ENCODE measurements around the gene CRTC2.

Gene CRTC2

DNA sequence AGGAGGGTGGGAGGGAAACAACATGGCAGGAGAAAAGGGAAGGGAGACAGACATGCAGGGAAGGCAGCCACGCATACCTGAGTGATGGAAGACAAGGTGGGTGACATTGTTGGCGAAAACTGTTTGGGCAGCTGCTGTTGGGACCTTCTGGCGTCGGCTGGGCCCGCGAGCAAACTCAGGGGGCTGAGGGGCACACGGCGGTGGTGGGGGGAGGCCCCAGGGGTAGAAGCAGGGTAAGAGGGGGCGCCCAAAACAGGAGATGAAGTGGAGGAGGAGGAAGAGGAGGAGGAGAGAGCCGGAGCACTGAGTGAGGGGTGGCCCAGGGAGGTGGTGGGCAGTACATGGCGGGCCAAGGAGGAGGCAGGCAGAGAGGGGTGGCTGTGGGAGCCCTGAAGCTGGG is 7.2 kb downstream of the CRTC2 start:
- DNase-seq (ENCODE audit: low read depth in 1 of 2, low spot score in 1 of 2): no peak

DNA sequence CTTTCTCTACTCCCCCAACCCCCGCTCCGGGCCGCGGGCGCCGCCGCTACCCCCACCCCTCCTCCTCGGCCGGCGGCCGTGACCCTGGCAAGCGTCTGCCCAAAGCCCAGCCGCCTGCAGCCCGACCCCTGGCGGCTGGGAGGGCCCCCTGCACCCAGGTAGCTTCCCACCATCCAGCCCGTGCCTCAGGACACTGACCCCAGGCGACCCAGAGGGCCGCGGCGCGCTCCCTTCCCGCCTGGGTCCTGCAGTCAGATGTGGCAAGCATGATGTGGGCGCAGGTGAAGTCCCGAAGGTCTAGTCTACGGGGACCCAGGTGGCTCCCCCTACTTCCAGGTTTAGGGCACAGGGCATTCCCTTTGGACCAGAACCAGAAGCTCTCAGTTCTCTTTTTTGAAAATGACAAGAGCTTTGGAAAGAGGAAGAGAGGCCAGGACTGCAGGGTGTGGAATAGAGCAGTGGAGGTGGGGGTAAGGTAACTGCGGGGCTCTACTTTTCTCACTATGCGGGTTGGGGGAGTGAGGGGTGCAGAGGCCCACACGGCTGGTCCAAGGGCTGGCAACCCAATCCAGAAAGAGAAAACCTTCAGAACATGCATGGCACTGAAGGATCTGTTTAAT is 11.7 kb downstream of the CRTC2 start, which contains the start of gene DENND4B:
Gene DENND4B, minus strand, starts transcription at position 97 of the 620 bp plus-strand sequence. CDS start 2,344 bp downstream, outside the sequence.
- DNase-seq (ENCODE audit: low read depth in 1 of 2, low spot score in 1 of 2): peak; percentile 62 to 65

DNA sequence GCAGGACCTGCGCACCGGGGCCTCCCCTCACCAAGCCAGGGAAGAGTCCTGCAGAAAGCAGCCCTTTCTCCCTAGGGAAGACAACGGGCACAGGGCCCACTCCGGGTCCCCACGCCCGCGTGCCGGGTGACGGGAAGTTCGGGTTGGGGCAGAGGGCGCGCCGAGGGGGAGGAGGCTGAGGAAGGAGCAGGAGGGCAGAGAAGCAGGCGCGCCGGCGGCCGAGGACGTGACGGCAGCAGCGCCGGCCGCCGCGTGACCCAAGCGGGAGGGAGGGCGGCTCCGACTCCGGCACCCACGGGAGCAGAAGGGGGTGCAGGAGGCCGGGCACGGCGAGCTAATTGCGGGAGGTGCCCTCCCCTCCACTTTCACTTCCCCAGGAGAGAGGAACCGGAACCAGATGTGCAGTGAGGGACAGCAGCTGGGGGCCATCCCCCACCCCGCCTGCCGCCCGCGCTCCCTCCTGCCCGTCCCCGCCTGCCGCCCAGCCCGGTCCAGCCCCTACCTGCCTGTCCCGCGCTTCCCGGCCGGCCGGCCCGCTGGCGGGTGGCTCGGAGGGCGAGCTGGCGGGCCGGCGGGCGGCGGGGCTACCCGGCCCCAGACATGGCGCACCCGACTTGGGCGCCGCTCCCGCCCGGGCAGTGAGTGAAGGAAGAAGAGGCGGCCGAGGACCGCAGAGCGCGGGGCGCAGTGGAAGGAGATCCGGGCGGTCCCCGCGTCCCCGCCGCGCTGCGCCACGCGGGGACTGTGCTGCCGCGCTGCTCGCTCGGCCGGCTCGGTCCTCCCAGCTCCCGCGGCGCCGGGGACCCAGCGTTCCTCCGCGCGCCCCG is 12.4 kb downstream of the CRTC2 start:
- peak; percentile 35 to 51 for DNase-seq (ENCODE audit: low read depth in 1 of 2, low spot score in 1 of 2)

DNA sequence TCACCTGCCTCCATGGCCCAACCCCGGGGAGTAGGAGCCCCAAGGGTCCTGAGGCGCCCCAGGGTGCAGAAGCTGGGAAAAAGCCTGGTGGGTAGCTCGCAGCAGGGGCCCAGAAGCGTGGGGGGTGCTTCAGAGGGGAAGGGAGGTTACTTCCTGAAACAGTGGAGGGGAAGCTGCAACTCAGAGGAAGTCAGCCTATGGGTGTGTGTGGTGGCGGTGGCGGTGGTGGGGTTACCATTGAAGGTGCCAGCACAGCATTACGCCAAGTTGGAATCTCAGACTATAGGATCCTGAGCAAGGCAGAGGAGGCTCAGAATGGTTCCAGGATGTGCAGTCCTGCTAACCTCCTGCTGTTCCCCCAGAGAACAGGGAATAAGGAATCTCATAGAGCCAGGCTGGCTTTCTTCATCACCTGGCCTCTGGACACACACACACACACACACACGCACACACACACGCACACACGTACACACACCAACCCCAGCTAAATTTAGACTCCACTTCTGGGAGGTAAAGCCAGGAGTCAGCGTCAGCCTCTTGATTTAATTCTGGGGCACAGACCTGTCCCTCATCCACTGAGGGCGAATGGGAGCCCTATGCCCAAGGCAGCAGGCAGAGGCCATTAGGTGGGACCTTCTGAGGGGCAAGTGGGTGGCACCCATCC is 13.1 kb downstream of the CRTC2 start:
- peak; percentile 36 to 68 for DNase-seq (ENCODE audit: low read depth in 1 of 2, low spot score in 1 of 2)

DNA sequence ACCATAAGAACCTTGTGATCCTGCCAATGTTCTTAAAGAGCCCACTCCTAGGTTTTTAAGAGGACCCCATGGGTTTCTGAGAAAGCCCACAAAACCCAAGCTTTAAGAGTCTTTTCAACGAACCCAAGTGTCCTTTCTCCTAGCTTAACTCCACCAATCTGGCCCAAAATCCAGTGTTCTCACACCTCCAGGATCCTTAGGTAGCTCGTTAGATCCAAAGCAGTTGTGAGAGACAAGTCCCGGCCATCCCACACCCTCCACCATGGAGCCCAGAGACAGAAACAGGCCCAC is 13.6 kb downstream of the CRTC2 start:
- no peak for DNase-seq (ENCODE audit: low read depth in 1 of 2, low spot score in 1 of 2)

DNA sequence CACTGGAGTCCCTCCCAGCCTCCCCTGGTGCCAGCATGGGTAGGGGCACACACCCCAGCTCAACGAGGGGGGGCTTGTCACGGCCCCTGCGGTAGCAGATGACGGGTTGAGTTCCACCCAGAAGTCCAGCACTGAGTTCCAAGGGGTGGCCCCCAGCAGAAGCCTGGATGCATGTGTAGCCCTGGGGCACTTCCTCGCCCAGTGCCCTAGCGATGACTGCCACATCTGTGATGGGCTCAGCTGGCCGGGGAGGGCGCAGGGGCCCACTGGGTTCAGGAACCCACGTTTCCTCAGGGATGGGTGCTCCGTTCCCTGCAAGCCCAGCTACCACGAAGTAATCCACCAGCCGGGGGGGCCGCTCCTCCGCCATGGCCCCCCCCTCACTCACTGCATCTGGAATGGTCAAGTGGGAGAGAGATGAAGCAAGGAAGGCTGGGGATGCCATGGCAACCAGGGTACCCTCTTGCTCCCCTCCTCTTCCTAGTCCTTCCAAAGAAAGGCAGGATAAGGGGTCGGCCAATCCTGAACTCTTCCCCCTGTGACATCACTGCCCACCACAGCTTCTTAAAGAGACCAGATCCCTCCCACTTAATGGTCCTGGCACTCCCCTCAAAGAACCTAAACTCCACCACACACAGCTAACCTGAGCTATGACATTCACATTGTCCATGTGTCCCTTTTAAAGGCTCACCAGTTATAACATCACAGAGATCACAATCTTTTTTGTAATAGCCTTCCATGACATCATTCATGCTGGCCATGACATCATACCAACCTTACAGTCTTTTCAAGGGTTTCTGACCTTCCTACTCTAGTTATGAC is 14.2 kb downstream of the CRTC2 start:
- DNase-seq (ENCODE audit: low read depth in 1 of 2, low spot score in 1 of 2): no peak

DNA sequence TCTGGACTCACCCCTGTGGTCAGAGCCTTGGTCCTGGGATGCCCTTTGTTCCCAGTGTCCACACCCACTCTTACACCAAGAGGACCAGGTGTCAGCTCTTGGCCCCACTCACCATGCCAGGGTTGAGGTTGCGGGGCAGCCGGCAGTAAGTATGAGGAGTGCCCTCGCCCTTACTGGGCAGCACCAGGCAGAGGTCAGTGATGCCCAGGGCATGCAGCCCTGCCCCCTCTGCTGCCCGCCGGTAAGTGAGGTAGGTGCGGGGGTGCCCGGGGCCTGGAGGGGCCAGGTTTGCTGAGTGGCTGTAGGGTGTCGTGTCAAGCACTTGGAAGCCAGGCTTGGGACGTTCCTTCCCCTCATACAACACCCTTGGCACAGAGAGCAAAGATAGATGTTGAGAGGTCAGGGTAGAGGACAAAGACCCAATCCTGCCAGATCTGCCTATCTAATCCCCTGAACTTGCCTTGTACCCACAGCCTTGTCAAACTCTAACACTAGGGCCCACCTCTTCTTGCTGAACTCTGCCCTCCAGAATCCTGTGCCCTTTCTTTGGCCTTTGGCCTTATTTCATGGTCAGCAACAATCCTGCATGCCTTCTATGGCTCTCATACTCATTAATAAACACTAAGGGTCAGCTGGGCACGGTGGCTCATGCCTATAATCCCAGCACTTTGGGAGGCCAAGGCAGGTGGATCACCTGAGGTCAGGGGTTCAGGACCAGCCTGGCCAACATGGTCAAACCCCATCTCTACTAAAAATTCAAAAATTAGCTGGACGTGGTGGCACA is 15.5 kb downstream of the CRTC2 start:
- DNase-seq (ENCODE audit: low read depth in 1 of 2, low spot score in 1 of 2): no peak

DNA sequence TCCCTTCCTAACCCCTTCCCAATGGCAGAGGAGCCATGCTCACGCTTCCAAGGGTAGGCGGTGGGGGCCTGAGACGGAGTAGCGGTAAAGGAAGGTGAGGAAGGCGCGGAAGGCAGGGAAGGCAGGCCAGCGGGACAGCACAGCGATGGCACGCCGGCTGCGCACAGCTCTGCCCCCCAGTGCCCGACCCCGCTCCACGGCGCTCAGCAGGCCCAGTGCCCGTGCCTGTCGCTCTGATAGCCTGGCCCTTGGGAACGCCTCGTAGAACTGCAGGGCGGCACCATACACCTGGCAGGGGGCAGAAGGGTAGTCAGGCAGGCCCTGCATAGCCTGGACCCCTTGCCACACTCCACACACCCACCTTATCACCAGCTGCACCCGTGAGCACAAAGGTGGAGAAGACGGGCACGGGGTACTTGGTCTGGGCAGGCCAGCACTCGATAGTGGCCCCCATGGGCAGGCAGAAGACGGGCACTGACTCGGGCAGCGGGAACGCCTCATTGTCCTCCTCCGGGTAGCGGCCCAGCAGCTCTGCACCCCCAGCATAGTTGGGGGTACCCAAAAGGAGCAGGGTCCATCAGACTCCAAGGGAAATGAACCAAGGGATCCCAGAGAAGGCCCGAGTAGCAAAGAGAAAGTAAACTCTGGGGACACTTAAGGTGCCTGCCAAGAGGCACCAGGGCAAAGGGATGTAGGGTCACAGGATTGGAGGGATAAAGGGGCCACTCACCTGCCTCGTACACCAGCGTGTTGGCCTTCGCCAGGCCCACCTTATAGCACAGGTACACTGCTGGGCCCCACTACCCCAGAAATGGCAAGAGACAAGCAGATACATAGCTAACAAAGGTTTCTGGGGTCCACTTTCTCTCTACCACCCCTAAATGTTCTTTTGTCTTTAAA is 16.3 kb downstream of the CRTC2 start:
- DNase-seq (ENCODE audit: low read depth in 1 of 2, low spot score in 1 of 2): no peak

DNA sequence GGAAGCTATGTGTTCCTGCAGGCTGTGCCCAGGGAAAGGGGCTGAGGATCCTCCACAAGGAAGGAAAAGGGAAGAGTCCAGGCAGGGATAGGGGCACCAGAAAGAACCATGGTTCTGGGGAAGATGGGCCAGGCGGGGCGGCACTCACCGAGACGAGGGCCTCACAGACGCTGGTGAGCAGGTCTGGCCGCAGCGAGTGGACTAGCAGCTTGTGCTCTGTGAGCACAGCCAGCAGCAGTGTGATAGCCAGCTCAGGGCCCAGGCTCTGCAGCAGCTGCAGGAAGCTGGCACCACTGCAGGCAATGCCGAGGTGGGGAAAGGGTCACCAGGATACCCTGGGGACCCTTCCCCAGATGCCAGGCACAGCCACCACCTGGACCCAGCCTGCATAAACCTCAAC is 17.7 kb downstream of the CRTC2 start:
- no peak for DNase-seq (ENCODE audit: low read depth in 1 of 2, low spot score in 1 of 2)

DNA sequence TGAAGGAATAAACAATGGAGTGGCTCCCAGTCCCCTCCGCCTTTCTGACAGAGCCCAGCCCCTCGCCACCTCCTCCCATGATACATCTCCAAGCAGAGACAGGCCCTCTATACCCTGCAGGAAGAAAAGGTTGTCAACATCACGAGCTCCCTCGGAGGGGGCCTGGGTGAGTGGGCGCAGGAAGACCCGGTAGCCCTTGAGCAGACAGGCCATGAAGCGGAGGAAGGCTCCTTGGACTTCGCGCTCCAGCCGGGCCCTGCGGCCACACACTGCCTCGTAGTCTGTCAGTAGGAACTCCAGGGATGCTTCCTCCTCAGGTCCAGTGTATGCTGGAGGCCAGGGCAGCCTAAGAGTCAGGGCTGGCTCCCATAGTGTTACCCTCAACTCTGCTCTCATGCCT is 18.9 kb downstream of the CRTC2 start:
- DNase-seq (ENCODE audit: low read depth in 1 of 2, low spot score in 1 of 2): no peak

DNA sequence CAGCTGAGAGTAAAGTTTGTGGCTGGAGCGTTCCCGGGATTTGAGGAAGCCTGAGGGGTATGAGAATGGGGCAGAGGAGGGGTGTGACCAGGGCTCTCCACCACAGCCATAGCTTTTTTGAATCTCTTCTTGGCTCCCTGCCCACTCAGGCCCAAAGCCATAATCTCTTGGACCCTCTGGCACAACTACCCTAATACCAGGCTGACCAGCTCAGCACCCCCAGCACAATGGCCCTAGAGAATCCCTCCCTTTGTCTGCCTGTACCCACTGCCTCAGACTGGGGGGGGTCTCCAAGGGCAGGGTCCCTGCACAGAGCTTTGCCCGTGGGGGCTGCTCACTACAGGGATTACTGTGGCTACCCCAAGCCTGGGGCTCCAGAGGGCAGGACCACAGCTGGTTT is 19.4 kb downstream of the CRTC2 start:
- no peak for DNase-seq (ENCODE audit: low read depth in 1 of 2, low spot score in 1 of 2)

DNA sequence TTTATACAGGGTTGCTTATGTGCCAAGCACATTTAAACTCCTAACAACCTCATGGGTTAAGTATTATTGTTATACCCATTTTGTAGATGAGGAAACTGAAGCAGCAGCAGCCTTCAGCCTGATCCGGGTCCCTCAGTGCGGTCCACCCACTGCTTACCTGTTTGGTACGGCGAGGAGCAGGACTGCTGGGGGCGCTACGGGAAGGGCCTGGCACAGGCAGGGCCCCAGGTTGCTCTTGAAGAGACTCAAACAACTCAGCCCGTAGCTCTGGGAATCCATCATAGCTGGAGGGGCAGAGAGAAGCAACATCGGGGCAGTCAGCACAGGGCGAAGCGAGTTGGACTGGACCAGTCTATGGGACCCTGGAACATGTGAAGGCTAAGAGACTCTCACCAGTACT is 21.1 kb downstream of the CRTC2 start:
- DNase-seq (ENCODE audit: low read depth in 1 of 2, low spot score in 1 of 2): no peak

DNA sequence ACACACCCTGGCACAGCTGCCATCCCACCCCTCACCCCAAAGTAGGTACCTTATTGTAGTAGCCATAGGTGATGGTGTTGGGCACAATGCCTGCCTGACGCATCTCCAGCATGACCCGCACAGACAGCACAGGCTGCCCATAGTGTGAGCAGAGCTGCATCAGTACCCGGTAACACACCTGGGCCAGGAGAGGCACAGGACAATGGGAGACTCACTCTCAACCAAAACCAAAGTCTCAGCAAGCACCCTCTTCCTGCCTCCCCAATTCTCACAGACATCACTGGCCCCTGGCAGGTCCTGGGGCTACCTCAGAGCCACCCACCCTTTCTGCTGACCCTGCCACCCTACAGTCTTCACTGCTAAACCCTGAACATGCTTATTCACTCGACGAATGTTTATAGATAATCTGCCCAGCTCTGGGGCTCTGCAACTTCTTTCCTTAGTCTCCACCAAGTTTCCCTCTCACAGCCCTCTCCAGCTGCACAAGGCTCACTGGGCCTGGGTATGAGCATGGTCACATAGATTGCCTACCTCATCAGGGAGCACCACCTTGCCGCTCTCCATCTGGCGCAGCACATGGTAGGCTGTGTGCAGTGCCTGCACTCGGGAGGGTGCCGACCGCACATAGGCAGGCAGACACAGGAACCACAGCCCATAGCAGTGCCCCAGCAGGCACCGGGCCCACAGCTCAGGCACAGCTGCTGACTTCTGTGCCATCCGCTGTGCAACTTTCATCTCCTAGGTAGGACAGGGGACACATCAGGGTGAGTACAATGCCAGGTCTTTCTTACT is 22.2 kb downstream of the CRTC2 start:
- DNase-seq (ENCODE audit: low read depth in 1 of 2, low spot score in 1 of 2): no peak

DNA sequence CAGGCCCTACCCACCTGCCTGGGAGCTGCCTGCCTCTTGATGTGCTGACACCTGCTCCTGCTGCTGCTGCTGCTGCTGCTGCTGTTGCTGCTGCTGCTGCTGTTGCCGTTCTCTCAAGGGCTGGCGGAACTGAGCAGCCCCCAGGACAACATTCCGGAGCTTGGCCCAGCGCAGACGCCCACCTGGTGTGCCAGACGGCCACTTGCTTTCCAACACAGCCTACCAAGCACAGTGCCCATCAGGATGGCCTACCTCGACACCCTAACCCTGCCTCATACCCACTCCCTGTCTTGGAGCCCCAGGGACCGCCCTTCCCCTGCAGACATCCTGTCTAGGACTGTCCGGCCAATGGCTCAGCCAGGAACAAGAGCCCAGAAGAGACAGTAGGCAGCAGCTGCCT is 23.7 kb downstream of the CRTC2 start:
- no peak for DNase-seq (ENCODE audit: low read depth in 1 of 2, low spot score in 1 of 2)

DNA sequence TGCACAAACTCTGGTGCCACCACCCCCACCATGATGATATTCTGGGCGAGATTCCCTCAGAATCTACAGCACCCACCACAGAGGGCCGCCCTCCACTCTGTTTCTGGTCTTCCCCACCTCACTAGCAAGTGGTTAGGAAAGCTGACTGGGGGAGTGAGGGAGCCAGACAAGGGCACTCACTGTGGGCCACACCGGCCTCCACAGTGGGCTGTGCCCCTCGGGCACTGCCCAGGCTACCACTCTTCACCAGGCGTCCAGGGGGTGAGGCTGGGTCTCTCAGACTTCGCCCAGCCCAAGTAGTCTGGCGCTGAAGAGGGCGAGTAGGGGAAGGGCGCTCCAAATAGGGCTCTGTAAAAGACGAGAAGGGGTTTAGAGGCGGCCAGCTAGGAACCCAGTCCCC is 24.5 kb downstream of the CRTC2 start:
- no peak for DNase-seq (ENCODE audit: low read depth in 1 of 2, low spot score in 1 of 2)

DNA sequence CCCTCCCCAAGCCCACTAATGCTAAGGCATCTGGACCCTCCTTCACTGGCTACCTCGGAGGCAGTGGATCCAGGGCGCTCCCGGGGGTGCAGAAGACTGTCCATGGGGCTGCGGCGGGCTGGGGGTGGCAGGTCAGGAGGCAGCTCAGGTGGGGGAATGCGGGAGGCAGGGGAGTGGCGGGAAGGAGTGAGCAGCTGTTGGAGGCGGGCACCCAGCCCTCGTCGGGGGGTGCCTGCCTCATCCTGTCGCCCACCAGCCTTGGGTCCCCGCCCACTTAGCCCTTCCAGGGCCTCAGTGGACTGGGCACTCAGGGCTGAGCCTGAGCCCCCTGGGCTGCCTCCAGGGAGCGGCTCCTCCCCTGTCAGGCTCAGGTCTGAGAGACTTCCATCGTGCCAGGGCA is 25.0 kb downstream of the CRTC2 start:
- no peak for DNase-seq (ENCODE audit: low read depth in 1 of 2, low spot score in 1 of 2)

DNA sequence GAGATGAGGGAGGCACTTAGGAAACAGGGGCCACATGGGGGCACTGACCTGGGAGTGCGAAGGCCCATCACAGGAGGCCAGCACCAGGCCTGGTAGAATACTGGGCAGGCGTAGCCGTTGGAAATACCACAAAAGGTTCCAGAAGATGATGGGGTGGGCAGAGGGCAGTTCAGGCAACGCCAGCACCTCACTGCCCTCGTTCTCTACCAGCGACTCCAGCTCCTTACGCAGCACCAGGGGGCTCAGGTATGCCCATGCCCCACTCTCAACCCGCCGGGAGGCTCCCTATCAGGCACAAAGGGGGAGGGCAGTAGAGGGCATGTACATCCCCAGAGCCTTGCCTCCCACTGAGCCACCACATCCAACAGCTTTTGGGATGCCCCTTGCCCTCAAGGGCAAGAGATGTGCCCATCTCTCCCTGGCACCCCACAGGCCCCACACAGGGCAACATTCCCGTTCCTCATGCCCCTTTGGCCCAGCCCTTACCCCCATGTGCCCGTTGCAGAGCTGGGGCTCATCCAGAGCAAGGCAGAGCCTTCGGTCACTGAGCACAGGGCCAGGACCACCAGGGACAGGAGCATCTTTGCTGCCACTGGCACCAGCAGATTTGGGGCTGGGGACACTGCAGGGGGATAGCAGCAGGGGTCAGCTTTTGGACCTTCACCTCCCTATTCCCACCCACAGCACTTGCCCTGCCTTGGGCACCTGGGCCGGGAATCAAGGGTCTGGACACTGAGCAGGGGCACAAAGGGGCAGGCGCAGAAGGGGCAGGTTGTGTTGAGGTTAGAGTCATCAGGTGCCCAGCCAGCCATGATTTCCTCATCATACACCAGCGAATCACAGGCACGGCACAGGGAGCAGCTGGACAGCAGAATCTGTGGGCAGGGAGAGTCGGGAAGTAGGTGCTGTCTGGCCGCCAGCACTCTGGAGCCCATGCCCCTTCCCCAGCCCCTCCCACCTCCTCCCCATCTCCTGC is 26.0 kb downstream of the CRTC2 start:
- no peak for DNase-seq (ENCODE audit: low read depth in 1 of 2, low spot score in 1 of 2)

Measured in activated CD4-positive, alpha-beta T cell treated with anti-CD3 and anti-CD28 coated beads, Interleukin-2, amount 50 U/mL, for 24 hours (primary cell).